CD4-positive, alpha-beta memory T cell (primary cell): ENCODE results near the gene CHPT1. TPM values are rescaled to one million over a fixed set of nuclear protein-coding genes. Genes with fewer than 3 reads are reported as not detected.

Experiments
- CTCF ChIA-PET: fragments of 350-600 bp; sonication (Branson Sonifier 250); formaldehyde crosslinking; loops from one replicate; lab custom pipeline; 2021; ENCODE audit warnings: inconsistent platforms; ENCODE audit not compliant: partially characterized antibody; lab: Charles Lee
- POLR2A ChIA-PET: fragments of 350-600 bp; sonication (Branson Sonifier 250); formaldehyde crosslinking; loops from one replicate; lab custom pipeline; 2021; ENCODE audit not compliant: partially characterized antibody; lab: Charles Lee
- DNase-seq, 5 donors: peaks; one replicate each; pipeline versions ENCODE4 v3.0.0 to v3.0.0-alpha.2; 2020 to 2022; ENCODE audit warnings: mixed read lengths in 1 of 5
- H3K27ac ChIP-seq: one replicate; pipeline ENCODE4 v1.7.0; 2013; ENCODE audit warnings: low read depth, low read length
- H3K27me3 ChIP-seq: 2 replicates; pipeline ENCODE4 v1.7.0; 2013; ENCODE audit warnings: mild to moderate bottlenecking, low read length, moderate library complexity; ENCODE audit not compliant: insufficient read depth
- H3K36me3 ChIP-seq: 2 replicates; pipeline ENCODE4 v1.7.0; 2013; ENCODE audit warnings: mild to moderate bottlenecking, low read length, moderate library complexity; ENCODE audit not compliant: insufficient read depth
- H3K4me1 ChIP-seq: 2 replicates; pipeline ENCODE4 v1.7.0; 2013; ENCODE audit warnings: mild to moderate bottlenecking, low read length, moderate library complexity; ENCODE audit not compliant: insufficient read depth
- H3K4me3 ChIP-seq, 2 donors: one replicate each; pipeline ENCODE4 v1.7.0; 2013; ENCODE audit warnings: low read length in 2 of 2, mild to moderate bottlenecking in 1 of 2
- H3K9me3 ChIP-seq, 2 donors: one replicate each; pipeline ENCODE4 v1.7.0; 2013; ENCODE audit warnings: low read length in 2 of 2, control low read depth in 1 of 2; ENCODE audit not compliant: control insufficient read depth in 1 of 2
- H3K27ac Mint-ChIP-seq, 7 donors: one replicate each; pipeline ENCODE4 v1.8.0; 2020 to 2021; ENCODE audit warnings: mixed read lengths in 7 of 7, mild to moderate bottlenecking in 6 of 7, inconsistent platforms in 3 of 7, moderate library complexity in 3 of 7
- H3K27me3 Mint-ChIP-seq, 2 donors: one replicate each; pipeline ENCODE4 v1.8.0; 2020 to 2021; ENCODE audit warnings: mixed read lengths in 2 of 2
- H3K36me3 Mint-ChIP-seq, 2 donors: one replicate each; pipeline ENCODE4 v1.8.0; 2020 to 2021; ENCODE audit warnings: mixed read lengths in 2 of 2, inconsistent platforms in 1 of 2, mild to moderate bottlenecking in 1 of 2
- H3K4me1 Mint-ChIP-seq, 4 donors: one replicate each; pipeline ENCODE4 v1.8.0; 2020 to 2021; ENCODE audit warnings: mixed read lengths in 4 of 4, mild to moderate bottlenecking in 1 of 4
- H3K4me3 Mint-ChIP-seq, 8 donors: one replicate each; pipeline ENCODE4 v1.8.0; 2020 to 2021; ENCODE audit warnings: mixed read lengths in 8 of 8, mild to moderate bottlenecking in 7 of 8, moderate library complexity in 6 of 8, inconsistent platforms in 3 of 8
- H3K9me3 Mint-ChIP-seq, 8 donors: one replicate each; pipeline ENCODE4 v1.8.0; 2020 to 2021; ENCODE audit warnings: mixed read lengths in 8 of 8, mild to moderate bottlenecking in 5 of 8, inconsistent platforms in 3 of 8, moderate library complexity in 1 of 8
- intact Hi-C: fragments of 100-400 bp; cut with micrococcal nuclease; formaldehyde crosslinking; loops from one replicate; pipeline ENCODE4 v1.15.1; 2023
- polyA plus RNA-seq, 2 donors: library from polyadenylated mRNA; unstranded; fragments of 300-500 nt; fragmentation: Illumina TruSeq; gene quantifications; one replicate each; pipeline ENCODE4 v1.2.3, GENCODE V29; 2021
- total RNA-seq, 2 experiments: library from RNA; stranded (reverse); gene quantifications; one replicate each; pipeline ENCODE4 v1.2.3, GENCODE V29; 2021

CHPT1 gene
- total RNA-seq = 10 to 100 TPM; 17.7 to 19.1 TPM
- polyA plus RNA-seq = 10 to 100 TPM; 12.6 to 24.3 TPM

GRCh38 chr12:101697197-101697929 is at the start of gene CHPT1:
TSS of gene CHPT1 (plus strand) at chr12:101697640. CDS start at chr12:101697862, 222 bp downstream.
- Histone ChIP-seq H3K36me3 (no peaks in the 10 kb centered on the region), H3K27me3 (no peaks in the 10 kb centered on the region), H3K4me3 (peak within 1 kb of the TSS; percentile 68 to 76), H3K9me3 (no peaks in the 10 kb centered on the region), H3K4me1 (peaks cover 22% of the 10 kb centered on the region), H3K27ac (peak within 1 kb of the TSS; percentile 53)
- POLR2A ChIA-PET = interaction anchor here (1.0 kb wide), 1 partner anchor 133 kb away, joined by 3 read pairs; the partner anchor contains the start of gene GNPTAB
- CTCF ChIA-PET = no interaction called here
- peak; percentile 45 to 73 (median 59) for DNase-seq
- Mint-ChIP-seq H3K9me3 (peaks cover 0 to 4% (median 0%) of the 10 kb centered on the region in 8 donors), H3K27ac (peak within 1 kb of the TSS; percentile 73 to 93 (median 87)), H3K4me3 (peak within 1 kb of the TSS; percentile 91 to 96 (median 94)), H3K36me3 (peaks cover 0 to 5% of the 10 kb centered on the region in 2 donors), H3K4me1 (peaks cover 28 to 54% (median 37%) of the 10 kb centered on the region in 4 donors), H3K27me3 (no peaks in the 10 kb centered on the region)
- intact Hi-C loops = loop anchor here (1.0 to 10.0 kb wide), 6 partner anchors 27 to 1433 kb away; partner anchors contain the start of genes DEPDC4, DRAM1, GNPTAB and NUP37

DNA sequence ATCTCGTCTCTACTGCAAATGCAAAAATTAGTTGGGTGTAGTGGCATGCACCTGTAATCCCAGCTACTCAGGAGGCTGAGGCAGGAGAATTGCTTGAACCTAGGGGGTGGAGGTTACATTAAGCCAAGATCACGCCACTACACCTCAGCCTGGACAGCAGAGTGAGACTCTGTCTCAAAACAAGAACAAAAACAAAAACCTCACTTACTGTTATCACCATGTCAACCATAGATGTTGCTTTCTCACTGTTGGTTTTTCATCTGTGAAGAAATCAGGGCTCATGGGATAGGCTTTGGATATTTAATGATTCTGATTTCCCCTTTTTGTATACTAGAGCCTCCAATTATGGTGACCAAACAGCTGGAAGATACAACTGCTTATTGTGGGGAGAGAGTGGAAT is 49.7 kb upstream of the CHPT1 start:
- Mint-ChIP-seq H3K36me3 (no peaks in the 10 kb centered on the region), H3K9me3 (no peaks in the 10 kb centered on the region), H3K27me3 (peaks cover 8 to 9% of the 10 kb centered on the region in 2 donors), H3K4me1 (peaks cover 0 to 4% (median 3%) of the 10 kb centered on the region in 4 donors), H3K27ac (no peak overlapping the region), H3K4me3 (no peak overlapping the region)
- Histone ChIP-seq H3K4me1 (no peaks in the 10 kb centered on the region), H3K4me3 (no peak overlapping the region), H3K36me3 (no peaks in the 10 kb centered on the region), H3K9me3 (no peaks in the 10 kb centered on the region), H3K27ac (no peak overlapping the region), H3K27me3 (no peaks in the 10 kb centered on the region)
- intact Hi-C loops = no loop called here
- POLR2A ChIA-PET = no interaction called here
- DNase-seq = no peak
- CTCF ChIA-PET = no interaction called here

DNA sequence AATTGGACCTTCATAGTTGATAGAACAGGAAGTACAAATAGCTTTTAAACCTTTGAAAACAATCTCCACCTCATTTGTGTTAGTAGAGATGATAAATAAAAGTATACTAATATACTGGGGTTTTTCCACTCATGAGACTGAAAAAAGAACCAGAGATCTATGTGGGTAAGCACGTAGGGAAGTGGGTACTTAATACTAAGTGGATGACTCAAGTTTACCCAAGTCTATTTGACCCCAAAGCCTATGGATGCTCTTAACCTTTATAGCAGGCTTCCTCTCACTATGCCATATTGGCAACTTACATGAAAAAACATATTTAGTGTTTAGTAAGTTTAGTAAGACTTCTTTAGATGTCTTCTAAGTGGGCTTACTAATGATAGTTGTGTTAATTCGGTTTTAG is 49.2 kb upstream of the CHPT1 start:
- POLR2A ChIA-PET = no interaction called here
- Histone ChIP-seq H3K27ac (no peak overlapping the region), H3K36me3 (no peaks in the 10 kb centered on the region), H3K27me3 (no peaks in the 10 kb centered on the region), H3K4me3 (no peak overlapping the region), H3K4me1 (no peaks in the 10 kb centered on the region), H3K9me3 (no peaks in the 10 kb centered on the region)
- intact Hi-C loops = no loop called here
- H3K9me3 Mint-ChIP-seq = no peaks in the 10 kb centered on the region
- peaks cover 0 to 4% (median 3%) of the 10 kb centered on the region in 4 donors for H3K4me1 Mint-ChIP-seq
- no peak for DNase-seq
- H3K4me3 Mint-ChIP-seq = no peak overlapping the region
- CTCF ChIA-PET = no interaction called here
- no peaks in the 10 kb centered on the region for H3K36me3 Mint-ChIP-seq
- H3K27me3 Mint-ChIP-seq = peaks cover 6 to 7% of the 10 kb centered on the region in 2 donors
- no peak overlapping the region for H3K27ac Mint-ChIP-seq

DNA sequence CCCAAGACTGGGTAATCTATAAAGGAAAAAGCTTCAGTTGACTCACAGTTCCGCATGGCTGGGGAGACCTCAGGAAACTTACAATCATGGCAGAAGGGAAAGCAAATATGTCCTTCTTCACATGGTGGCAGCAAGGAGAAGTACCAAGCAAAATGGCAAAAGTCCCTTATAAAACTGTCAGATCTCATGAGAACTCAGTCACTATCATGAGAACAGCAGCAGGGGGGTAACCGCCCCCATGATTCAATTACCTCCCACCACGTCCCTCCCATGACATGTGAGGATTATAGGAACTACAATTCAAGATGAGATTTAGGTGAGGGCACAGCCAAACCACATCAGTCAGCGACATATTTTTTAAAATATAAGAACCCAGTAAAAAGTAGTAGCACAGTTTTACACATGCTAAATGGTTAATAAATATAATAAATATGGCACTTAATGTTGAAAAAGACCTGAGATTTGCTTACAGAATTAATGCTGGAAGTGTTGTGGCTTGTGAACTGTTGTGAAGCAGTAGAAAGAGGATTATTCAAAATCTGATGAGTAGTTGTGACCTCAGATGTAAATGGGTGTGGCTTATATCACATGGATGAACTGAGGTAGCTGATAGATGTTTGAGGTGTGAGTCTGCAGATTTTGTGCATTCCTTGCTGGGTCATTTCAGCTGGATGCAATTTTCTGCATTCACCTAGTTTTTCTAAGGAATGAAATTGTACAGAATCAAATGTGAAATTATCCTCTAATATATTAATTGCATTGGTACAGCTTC is 46.9 kb upstream of the CHPT1 start:
- ChIA-PET CTCF (interaction anchor here (1.0 kb wide), 1 partner anchor 292 kb away, joined by 3 read pairs; no protein-coding TSS in a partner anchor), POLR2A (no interaction called here)
- no peak for DNase-seq
- no peak overlapping the region for H3K27ac ChIP-seq
- peaks cover 0 to 4% (median 3%) of the 10 kb centered on the region in 4 donors for H3K4me1 Mint-ChIP-seq
- intact Hi-C loops = no loop called here
- H3K36me3 ChIP-seq = no peaks in the 10 kb centered on the region
- H3K27me3 ChIP-seq = no peaks in the 10 kb centered on the region
- no peak overlapping the region for H3K4me3 ChIP-seq
- peaks cover 0 to 2% (median 0%) of the 10 kb centered on the region in 8 donors for H3K9me3 Mint-ChIP-seq
- H3K27ac Mint-ChIP-seq = no peak overlapping the region
- no peaks in the 10 kb centered on the region for H3K4me1 ChIP-seq
- H3K27me3 Mint-ChIP-seq = peaks cover 9 to 11% of the 10 kb centered on the region in 2 donors
- H3K4me3 Mint-ChIP-seq = no peak overlapping the region
- H3K36me3 Mint-ChIP-seq = no peaks in the 10 kb centered on the region
- no peaks in the 10 kb centered on the region for H3K9me3 ChIP-seq

DNA sequence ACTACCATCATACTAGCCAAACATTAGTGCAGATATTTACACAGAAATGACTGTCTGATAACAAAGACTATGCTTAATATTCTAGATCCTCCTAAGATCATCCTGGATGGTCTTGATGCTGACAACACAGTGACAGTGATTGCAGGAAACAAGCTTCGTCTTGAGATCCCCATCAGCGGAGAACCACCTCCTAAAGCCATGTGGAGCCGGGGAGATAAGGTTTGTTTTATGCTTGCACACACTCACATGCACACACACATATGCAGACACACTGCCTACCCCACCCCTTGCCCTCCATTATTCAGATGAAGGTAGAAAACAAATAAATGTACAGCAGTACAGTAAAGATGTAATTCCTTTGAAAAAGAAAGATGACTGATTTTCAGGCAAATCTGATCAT is 44.4 kb upstream of the CHPT1 start:
- peaks cover 0 to 2% (median 0%) of the 10 kb centered on the region in 8 donors for H3K9me3 Mint-ChIP-seq
- Histone ChIP-seq H3K4me1 (no peaks in the 10 kb centered on the region), H3K36me3 (no peaks in the 10 kb centered on the region), H3K4me3 (no peak overlapping the region), H3K27me3 (no peaks in the 10 kb centered on the region), H3K27ac (no peak overlapping the region), H3K9me3 (no peaks in the 10 kb centered on the region)
- ChIA-PET POLR2A (no interaction called here), CTCF (no interaction called here)
- no peak overlapping the region for H3K4me3 Mint-ChIP-seq
- H3K27me3 Mint-ChIP-seq = peaks cover 9 to 10% of the 10 kb centered on the region in 2 donors
- intact Hi-C loops = no loop called here
- no peak for DNase-seq
- H3K27ac Mint-ChIP-seq = no peak overlapping the region
- H3K36me3 Mint-ChIP-seq = no peaks in the 10 kb centered on the region
- H3K4me1 Mint-ChIP-seq = no peaks in the 10 kb centered on the region

GRCh38 chr12:101653503-101653902 is 43.9 kb upstream of the CHPT1 start:
- H3K4me3 ChIP-seq = no peak overlapping the region
- H3K36me3 ChIP-seq = no peaks in the 10 kb centered on the region
- Mint-ChIP-seq H3K36me3 (no peaks in the 10 kb centered on the region), H3K27me3 (peaks cover 9 to 10% of the 10 kb centered on the region in 2 donors), H3K27ac (peak overlapping the region in 1 of 7 donors; percentile 28), H3K4me3 (no peak overlapping the region), H3K4me1 (no peaks in the 10 kb centered on the region), H3K9me3 (peaks cover 0 to 2% (median 0%) of the 10 kb centered on the region in 8 donors)
- intact Hi-C loops = no loop called here
- H3K27ac ChIP-seq = no peak overlapping the region
- ChIA-PET POLR2A (no interaction called here), CTCF (no interaction called here)
- no peaks in the 10 kb centered on the region for H3K9me3 ChIP-seq
- no peaks in the 10 kb centered on the region for H3K4me1 ChIP-seq
- DNase-seq = no peak
- no peaks in the 10 kb centered on the region for H3K27me3 ChIP-seq

- no peaks in the 10 kb centered on the region for H3K9me3 ChIP-seq
- H3K4me3 ChIP-seq = no peak overlapping the region
- Mint-ChIP-seq H3K27ac (no peak overlapping the region), H3K4me3 (no peak overlapping the region), H3K9me3 (peaks cover 0 to 2% (median 0%) of the 10 kb centered on the region in 8 donors), H3K4me1 (no peaks in the 10 kb centered on the region), H3K36me3 (no peaks in the 10 kb centered on the region), H3K27me3 (peaks cover 7 to 10% of the 10 kb centered on the region in 2 donors)
- ChIA-PET CTCF (no interaction called here), POLR2A (no interaction called here)
- no peak for DNase-seq
- intact Hi-C loops = no loop called here
- no peaks in the 10 kb centered on the region for H3K4me1 ChIP-seq
- no peak overlapping the region for H3K27ac ChIP-seq
- no peaks in the 10 kb centered on the region for H3K36me3 ChIP-seq
- H3K27me3 ChIP-seq = no peaks in the 10 kb centered on the region
These were observed 43.0 kb upstream of the CHPT1 start for GRCh38 chr12:101654442-101654841.
